ENCODE measurements around the gene DNM3. TPM values are rescaled to one million over a fixed set of nuclear protein-coding genes. Genes with fewer than 3 reads are reported as not detected.

The DNM3 gene
- total and polyA plus RNA-seq, 10 of the 15 experiments (the other 5 are each of a cell fraction or from before 2014, with no cell fraction given) = 0.03 to 1.5 (median 0.08) TPM; not detected in 3

DNA sequence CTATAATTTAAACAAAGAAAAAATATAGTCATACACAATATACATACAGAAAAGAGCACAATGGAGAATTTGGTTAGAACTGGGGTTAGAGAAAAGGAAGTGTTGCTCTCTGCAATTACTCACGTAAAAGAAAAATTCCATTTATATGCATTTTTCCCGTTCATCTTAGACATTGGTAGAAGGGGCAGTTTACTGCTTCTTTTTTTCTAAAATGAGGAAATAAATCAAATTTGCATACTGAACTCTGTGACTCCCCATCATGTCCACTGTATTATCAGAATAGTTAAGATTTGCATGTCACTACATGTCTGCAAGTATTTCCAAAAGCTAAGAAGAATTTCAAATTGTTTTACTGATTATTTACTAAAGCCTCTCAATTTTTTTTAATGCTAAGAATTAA is 535.1 kb downstream of the DNM3 start (continued):
- TF ChIP-seq, protein P1, sequence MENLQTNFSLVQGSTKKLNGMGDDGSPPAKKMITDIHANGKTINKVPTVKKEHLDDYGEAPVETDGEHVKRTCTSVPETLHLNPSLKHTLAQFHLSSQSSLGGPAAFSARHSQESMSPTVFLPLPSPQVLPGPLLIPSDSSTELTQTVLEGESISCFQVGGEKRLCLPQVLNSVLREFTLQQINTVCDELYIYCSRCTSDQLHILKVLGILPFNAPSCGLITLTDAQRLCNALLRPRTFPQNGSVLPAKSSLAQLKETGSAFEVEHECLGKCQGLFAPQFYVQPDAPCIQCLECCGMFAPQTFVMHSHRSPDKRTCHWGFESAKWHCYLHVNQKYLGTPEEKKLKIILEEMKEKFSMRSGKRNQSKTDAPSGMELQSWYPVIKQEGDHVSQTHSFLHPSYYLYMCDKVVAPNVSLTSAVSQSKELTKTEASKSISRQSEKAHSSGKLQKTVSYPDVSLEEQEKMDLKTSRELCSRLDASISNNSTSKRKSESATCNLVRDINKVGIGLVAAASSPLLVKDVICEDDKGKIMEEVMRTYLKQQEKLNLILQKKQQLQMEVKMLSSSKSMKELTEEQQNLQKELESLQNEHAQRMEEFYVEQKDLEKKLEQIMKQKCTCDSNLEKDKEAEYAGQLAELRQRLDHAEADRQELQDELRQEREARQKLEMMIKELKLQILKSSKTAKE (IDR thresholded peaks at IDR 0.05; ENCODE audit: low read depth, poor library complexity, severe bottlenecking) = no peak
- no peak for TF ChIP-seq HCFC1 (IDR thresholded peaks at IDR 0.05; ENCODE audit: low read length)
- TF ChIP-seq KAT2A (conservative IDR thresholded peaks at IDR 0.05; ENCODE audit: control insufficient read depth, low read depth, low read length) = no peak
- TF ChIP-seq STAT3 (IDR thresholded peaks at IDR 0.05; ENCODE audit: low read depth, low read length) = no peak
- no peak for TF ChIP-seq CHD2 (IDR thresholded peaks at IDR 0.05; ENCODE audit: borderline replicate concordance, low read depth, low read length)
- TF ChIP-seq, protein P2, sequence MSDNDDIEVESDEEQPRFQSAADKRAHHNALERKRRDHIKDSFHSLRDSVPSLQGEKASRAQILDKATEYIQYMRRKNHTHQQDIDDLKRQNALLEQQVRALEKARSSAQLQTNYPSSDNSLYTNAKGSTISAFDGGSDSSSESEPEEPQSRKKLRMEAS (IDR thresholded peaks at IDR 0.05; ENCODE audit: low read depth, low read length) = no peak
- no peak for TF ChIP-seq RAD51 (IDR thresholded peaks at IDR 0.05)
- TF ChIP-seq CEBPB (IDR thresholded peaks at IDR 0.05; ENCODE audit: borderline replicate concordance in 1 of 2, low read depth in 2 of 2, low read length in 2 of 2) = no peak

DNA sequence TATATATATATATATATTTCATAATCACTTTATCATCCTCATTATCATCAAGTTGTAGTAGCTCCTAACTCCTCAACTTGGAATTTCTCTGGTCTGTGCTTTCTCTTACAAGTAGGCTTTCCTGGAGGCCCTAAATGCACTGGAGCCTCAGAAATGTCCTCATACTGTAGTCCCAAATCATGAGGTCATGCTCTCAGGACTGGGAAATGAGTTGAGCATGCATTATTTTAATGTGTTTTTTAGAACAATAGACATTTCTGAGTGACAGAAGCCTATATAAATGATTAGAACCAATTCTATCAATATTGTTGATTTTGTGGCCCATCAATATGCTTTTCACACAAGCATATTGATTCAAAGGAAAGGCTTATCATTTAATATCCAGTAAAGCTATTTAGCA is 536.3 kb downstream of the DNM3 start:
- Histone ChIP-seq H3K9ac (ENCODE audit: control insufficient read depth, insufficient read depth, low read length) (no peak overlapping the region), H3K27ac (ENCODE audit: control insufficient read depth, insufficient read depth) (no peak overlapping the region), H2AFZ (ENCODE audit: control insufficient read depth, low read depth, low read length) (no peak overlapping the region), H3K9me3 (replicated peaks; ENCODE audit: control insufficient read depth, insufficient read depth, low read length) (peaks cover 4% of the 10 kb centered on the region; the same call in 1 of the 3 replicates), H3K36me3 (ENCODE audit: control insufficient read depth in 2 of 2, insufficient read depth in 2 of 2, low read length in 1 of 2) (no peaks in the 10 kb centered on the region), H3K4me2 (ENCODE audit: control insufficient read depth, insufficient read depth) (no peak overlapping the region), H3K4me1 (ENCODE audit: control insufficient read depth, insufficient read depth, low read length) (peaks cover 17% of the 10 kb centered on the region), H4K20me1 (ENCODE audit: control insufficient read depth, insufficient read depth) (no peaks in the 10 kb centered on the region), H3K4me3 (no peak overlapping the region), H3K27me3 (replicated peaks in 1 of 2; ENCODE audit: control insufficient read depth in 2 of 2, insufficient read depth in 2 of 2, low read length in 1 of 2) (no peaks in the 10 kb centered on the region), H3K79me2 (ENCODE audit: control insufficient read depth, insufficient read depth, low read length) (no peaks in the 10 kb centered on the region)
- POLR2A ChIA-PET = interaction anchor here (1.4 to 2.2 kb wide), 3 partner anchors 17 to 19 kb away, joined by 3 to 12 read pairs (median 7); no protein-coding TSS in a partner anchor
- FAIRE-seq (no peak), ATAC-seq (no peak), DNase-seq (ENCODE audit: low read depth, low spot score) (no peak)
- intact Hi-C loops (cut with micrococcal nuclease; ENCODE audit: unreplicated experiment) (no loop called here), in situ Hi-C loops (cut with MboI) (no loop called here)
- SMC1A ChIA-PET (ENCODE audit: uncharacterized antibody, unreplicated experiment) = interaction anchor here (1.0 to 16.9 kb wide), 4 partner anchors 11 to 36 kb away, joined by 7 to 345 read pairs (median 279); no protein-coding TSS in a partner anchor
- RAD21 ChIA-PET (ENCODE audit: unreplicated experiment) = interaction anchor here (1.0 to 7.5 kb wide), 12 partner anchors 13 to 197 kb away, joined by 3 to 90 read pairs (median 7); no protein-coding TSS in a partner anchor
- CTCF ChIA-PET = interaction anchor here (1.0 to 7.0 kb wide), 7 partner anchors 14 to 38 kb away, joined by 3 to 64 read pairs (median 9); no protein-coding TSS in a partner anchor
- BruUV-seq (replicated peaks) = no TSS peak
- TF ChIP-seq PAX8 (IDR thresholded peaks at IDR 0.05) (no peak), STAT1 (conservative IDR thresholded peaks at IDR 0.05) (no peak), SMC3 (IDR thresholded peaks at IDR 0.05; ENCODE audit: borderline replicate concordance, low read length) (no peak), ZNF622 (IDR thresholded peaks at IDR 0.05) (no peak), HDGF (IDR thresholded peaks at IDR 0.05) (no peak)
- TF ChIP-seq, protein P3, sequence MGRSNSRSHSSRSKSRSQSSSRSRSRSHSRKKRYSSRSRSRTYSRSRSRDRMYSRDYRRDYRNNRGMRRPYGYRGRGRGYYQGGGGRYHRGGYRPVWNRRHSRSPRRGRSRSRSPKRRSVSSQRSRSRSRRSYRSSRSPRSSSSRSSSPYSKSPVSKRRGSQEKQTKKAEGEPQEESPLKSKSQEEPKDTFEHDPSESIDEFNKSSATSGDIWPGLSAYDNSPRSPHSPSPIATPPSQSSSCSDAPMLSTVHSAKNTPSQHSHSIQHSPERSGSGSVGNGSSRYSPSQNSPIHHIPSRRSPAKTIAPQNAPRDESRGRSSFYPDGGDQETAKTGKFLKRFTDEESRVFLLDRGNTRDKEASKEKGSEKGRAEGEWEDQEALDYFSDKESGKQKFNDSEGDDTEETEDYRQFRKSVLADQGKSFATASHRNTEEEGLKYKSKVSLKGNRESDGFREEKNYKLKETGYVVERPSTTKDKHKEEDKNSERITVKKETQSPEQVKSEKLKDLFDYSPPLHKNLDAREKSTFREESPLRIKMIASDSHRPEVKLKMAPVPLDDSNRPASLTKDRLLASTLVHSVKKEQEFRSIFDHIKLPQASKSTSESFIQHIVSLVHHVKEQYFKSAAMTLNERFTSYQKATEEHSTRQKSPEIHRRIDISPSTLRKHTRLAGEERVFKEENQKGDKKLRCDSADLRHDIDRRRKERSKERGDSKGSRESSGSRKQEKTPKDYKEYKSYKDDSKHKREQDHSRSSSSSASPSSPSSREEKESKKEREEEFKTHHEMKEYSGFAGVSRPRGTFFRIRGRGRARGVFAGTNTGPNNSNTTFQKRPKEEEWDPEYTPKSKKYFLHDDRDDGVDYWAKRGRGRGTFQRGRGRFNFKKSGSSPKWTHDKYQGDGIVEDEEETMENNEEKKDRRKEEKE (IDR thresholded peaks at IDR 0.05) = no peak
- TF ChIP-seq, protein P4, sequence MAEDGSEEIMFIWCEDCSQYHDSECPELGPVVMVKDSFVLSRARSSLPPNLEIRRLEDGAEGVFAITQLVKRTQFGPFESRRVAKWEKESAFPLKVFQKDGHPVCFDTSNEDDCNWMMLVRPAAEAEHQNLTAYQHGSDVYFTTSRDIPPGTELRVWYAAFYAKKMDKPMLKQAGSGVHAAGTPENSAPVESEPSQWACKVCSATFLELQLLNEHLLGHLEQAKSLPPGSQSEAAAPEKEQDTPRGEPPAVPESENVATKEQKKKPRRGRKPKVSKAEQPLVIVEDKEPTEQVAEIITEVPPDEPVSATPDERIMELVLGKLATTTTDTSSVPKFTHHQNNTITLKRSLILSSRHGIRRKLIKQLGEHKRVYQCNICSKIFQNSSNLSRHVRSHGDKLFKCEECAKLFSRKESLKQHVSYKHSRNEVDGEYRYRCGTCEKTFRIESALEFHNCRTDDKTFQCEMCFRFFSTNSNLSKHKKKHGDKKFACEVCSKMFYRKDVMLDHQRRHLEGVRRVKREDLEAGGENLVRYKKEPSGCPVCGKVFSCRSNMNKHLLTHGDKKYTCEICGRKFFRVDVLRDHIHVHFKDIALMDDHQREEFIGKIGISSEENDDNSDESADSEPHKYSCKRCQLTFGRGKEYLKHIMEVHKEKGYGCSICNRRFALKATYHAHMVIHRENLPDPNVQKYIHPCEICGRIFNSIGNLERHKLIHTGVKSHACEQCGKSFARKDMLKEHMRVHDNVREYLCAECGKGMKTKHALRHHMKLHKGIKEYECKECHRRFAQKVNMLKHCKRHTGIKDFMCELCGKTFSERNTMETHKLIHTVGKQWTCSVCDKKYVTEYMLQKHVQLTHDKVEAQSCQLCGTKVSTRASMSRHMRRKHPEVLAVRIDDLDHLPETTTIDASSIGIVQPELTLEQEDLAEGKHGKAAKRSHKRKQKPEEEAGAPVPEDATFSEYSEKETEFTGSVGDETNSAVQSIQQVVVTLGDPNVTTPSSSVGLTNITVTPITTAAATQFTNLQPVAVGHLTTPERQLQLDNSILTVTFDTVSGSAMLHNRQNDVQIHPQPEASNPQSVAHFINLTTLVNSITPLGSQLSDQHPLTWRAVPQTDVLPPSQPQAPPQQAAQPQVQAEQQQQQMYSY (CRISPR knock-in tag; IDR thresholded peaks at IDR 0.05) = no peak

Data from GM12878 (cell line).